Measurements from ENCODE around the gene NLGN2. TPM values are rescaled to one million over a fixed set of nuclear protein-coding genes. Genes with fewer than 3 reads are reported as not detected.
A peak's percentile ranks its signal among the peaks of the same experiment; 100 is the strongest.

The NLGN2 gene
- total and polyA plus RNA-seq, 7 donors, result 0.60 to 18.8 (median 7.6) TPM

- H3K36me3 ChIP-seq, result peaks cover 0 to 22% (median 5%) of the 10 kb centered on the region in 4 donors
- H3K4me1 ChIP-seq, result peaks cover 0 to 25% (median 19%) of the 10 kb centered on the region in 4 donors
- peak within 1 kb of the TSS; percentile 89 to 93 (median 90) for H3K27ac ChIP-seq
- H3K4me3 ChIP-seq, result peak within 1 kb of the TSS; percentile 68 to 79 (median 70)
- no peaks in the 10 kb centered on the region for H3K27me3 ChIP-seq
- WGBS, 2 donors, result 0 to 1% methylated on average over 71 of the region's 71 CpGs
- peak; percentile 93 for DNase-seq
- TF ChIP-seq POLR2A (IDR thresholded peaks at IDR 0.05) (peak in 1 of 2 donors; percentile 61), EP300 (IDR thresholded peaks at IDR 0.05) (no peak), POLR2AphosphoS5 (IDR thresholded peaks at IDR 0.05) (peak; percentile 95 to 98 (median 96))
- TF ChIP-seq, protein P1, sequence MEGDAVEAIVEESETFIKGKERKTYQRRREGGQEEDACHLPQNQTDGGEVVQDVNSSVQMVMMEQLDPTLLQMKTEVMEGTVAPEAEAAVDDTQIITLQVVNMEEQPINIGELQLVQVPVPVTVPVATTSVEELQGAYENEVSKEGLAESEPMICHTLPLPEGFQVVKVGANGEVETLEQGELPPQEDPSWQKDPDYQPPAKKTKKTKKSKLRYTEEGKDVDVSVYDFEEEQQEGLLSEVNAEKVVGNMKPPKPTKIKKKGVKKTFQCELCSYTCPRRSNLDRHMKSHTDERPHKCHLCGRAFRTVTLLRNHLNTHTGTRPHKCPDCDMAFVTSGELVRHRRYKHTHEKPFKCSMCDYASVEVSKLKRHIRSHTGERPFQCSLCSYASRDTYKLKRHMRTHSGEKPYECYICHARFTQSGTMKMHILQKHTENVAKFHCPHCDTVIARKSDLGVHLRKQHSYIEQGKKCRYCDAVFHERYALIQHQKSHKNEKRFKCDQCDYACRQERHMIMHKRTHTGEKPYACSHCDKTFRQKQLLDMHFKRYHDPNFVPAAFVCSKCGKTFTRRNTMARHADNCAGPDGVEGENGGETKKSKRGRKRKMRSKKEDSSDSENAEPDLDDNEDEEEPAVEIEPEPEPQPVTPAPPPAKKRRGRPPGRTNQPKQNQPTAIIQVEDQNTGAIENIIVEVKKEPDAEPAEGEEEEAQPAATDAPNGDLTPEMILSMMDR (IDR thresholded peaks at IDR 0.05), result peak in 3 of 4 experiments; percentile 10 to 56 (median 51)
- no peaks in the 10 kb centered on the region for H3K9me3 ChIP-seq
- intact Hi-C loops (cut with DNase I), result loop anchor here (2.0 kb wide), 1 partner anchor 38 kb away; no protein-coding TSS in a partner anchor
Measured at GRCh38 chr17:7394452-7395191, 13.0 kb upstream of the NLGN2 start, which contains the start of gene PLSCR3. TSS of gene PLSCR3 (minus strand) at chr17:7394525. CDS start at chr17:7394110, 415 bp downstream.

DNA sequence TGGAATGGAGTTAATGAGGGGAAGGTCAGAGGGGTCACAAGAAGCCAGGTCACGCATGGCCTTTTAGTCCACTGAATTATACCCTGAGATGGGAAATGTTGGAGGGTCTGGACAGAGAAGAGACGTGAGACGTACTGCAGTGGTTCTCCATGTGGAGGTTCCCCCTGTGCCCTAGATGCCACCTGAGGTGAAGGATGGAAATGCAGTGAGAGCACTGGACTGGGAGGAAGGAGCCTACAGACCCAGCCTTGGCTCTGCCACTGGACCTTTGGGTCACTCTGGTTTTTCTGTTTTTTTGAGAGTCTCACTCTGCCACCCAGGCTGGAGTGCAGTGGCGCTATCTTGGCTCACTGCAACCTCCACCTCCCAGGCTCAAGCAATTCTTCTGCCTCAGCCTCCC lies 11.5 kb upstream of the NLGN2 start:
- no peak overlapping the region for H3K27ac ChIP-seq
- H3K27me3 ChIP-seq, result no peaks in the 10 kb centered on the region
- no peaks in the 10 kb centered on the region for H3K9me3 ChIP-seq
- H3K4me1 ChIP-seq, result peaks cover 0 to 33% (median 19%) of the 10 kb centered on the region in 4 donors
- no peak for TF ChIP-seq POLR2A (IDR thresholded peaks at IDR 0.05)
- no peak for TF ChIP-seq EP300 (IDR thresholded peaks at IDR 0.05)
- TF ChIP-seq POLR2AphosphoS5 (IDR thresholded peaks at IDR 0.05), result no peak
- TF ChIP-seq, protein P1 (IDR thresholded peaks at IDR 0.05), result no peak
- intact Hi-C loops (cut with DNase I), result no loop called here
- H3K4me3 ChIP-seq, result no peak overlapping the region
- no peak for DNase-seq
- H3K36me3 ChIP-seq, result peaks cover 0 to 10% (median 1%) of the 10 kb centered on the region in 4 donors
- WGBS, 2 donors, result 92 to 94% methylated on average over 4 of the region's 4 CpGs

DNA sequence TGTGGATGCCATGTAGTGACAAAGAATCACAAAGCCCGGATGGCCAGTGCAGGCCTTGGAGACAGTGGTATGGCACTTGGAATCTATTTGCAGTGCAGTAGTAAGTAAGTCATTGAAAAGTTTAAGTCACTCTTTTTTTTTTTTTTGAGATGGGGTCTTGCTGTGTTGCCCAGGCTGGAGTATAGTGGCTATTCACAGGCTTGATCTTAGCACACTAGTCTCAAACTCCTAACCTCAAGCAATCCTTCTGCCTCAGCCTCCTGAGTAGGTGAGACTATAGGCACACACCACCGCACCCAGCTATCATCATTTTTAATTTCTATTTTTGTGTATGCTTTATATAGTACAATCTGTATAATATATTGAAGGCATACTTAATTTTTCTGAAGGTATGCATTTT lies 9.0 kb upstream of the NLGN2 start:
- TF ChIP-seq POLR2A (IDR thresholded peaks at IDR 0.05) (no peak), POLR2AphosphoS5 (IDR thresholded peaks at IDR 0.05) (no peak), EP300 (IDR thresholded peaks at IDR 0.05) (no peak)
- TF ChIP-seq, protein P1 (IDR thresholded peaks at IDR 0.05), result no peak
- no peak for DNase-seq
- WGBS, 2 donors, result 86 to 89% methylated on average over 2 of the region's 2 CpGs
- H3K27me3 ChIP-seq, result no peaks in the 10 kb centered on the region
- no peak overlapping the region for H3K4me3 ChIP-seq
- intact Hi-C loops (cut with DNase I), result no loop called here
- no peaks in the 10 kb centered on the region for H3K9me3 ChIP-seq
- H3K27ac ChIP-seq, result no peak overlapping the region
- H3K36me3 ChIP-seq, result no peaks in the 10 kb centered on the region
- peaks cover 0 to 41% (median 24%) of the 10 kb centered on the region in 4 donors for H3K4me1 ChIP-seq

GRCh38 chr17:7403043-7403726 lies 4.5 kb upstream of the NLGN2 start:
- Histone ChIP-seq H3K27me3 (no peaks in the 10 kb centered on the region), H3K4me3 (peak overlapping the region; percentile 65 to 93 (median 85)), H3K4me1 (peaks cover 0 to 49% (median 34%) of the 10 kb centered on the region in 4 donors), H3K27ac (peak overlapping the region; percentile 88 to 95 (median 92)), H3K9me3 (no peaks in the 10 kb centered on the region), H3K36me3 (peaks cover 0 to 2% (median 0%) of the 10 kb centered on the region in 4 donors)
- DNase-seq, result peak; percentile 88
- no peak for TF ChIP-seq POLR2A (IDR thresholded peaks at IDR 0.05)
- TF ChIP-seq EP300 (IDR thresholded peaks at IDR 0.05), result no peak
- TF ChIP-seq, protein P1 (IDR thresholded peaks at IDR 0.05), result no peak
- TF ChIP-seq POLR2AphosphoS5 (IDR thresholded peaks at IDR 0.05), result no peak
- 4 to 12% methylated on average over 16 of the region's 16 CpGs for WGBS, 2 donors
- intact Hi-C loops (cut with DNase I), result loop anchor here (2.0 to 10.0 kb wide), 3 partner anchors 82 to 758 kb away; partner anchors contain the start of genes GABARAP, KIAA0753, POLR2A and TXNDC17

All from sigmoid colon (tissue), 7 donors.